GM18502 (cell line): Measurements from ENCODE around the gene SFT2D1.

ENCODE experiments used
- ATAC-seq: cut with Tn5 transposase; IDR thresholded peaks from one replicate; pipeline ENCODE4 v1.9.1; 2021; ENCODE audit warnings: mild to moderate bottlenecking; ENCODE audit not compliant: unreplicated experiment, poor library complexity

SFT2D1 gene

GRCh38 chr6:166335378-166336302 is 6.7 kb downstream of the SFT2D1 start:
- ATAC-seq: peak; percentile 53

GRCh38 chr6:166334878-166335277 is 7.5 kb downstream of the SFT2D1 start:
- no peak for ATAC-seq

- peak; percentile 74 for ATAC-seq
Measured at GRCh38 chr6:166333172-166333995, 9.0 kb downstream of the SFT2D1 start.

GRCh38 chr6:166331503-166332415 is 10.6 kb downstream of the SFT2D1 start:
- no peak for ATAC-seq

- no peak for ATAC-seq
Measured at GRCh38 chr6:166330612-166331011, 11.7 kb downstream of the SFT2D1 start.

- no peak for ATAC-seq
Measured at GRCh38 chr6:166325383-166326042, 16.8 kb downstream of the SFT2D1 start.

- ATAC-seq: no peak
Measured at GRCh38 chr6:166323395-166323794, 18.9 kb downstream of the SFT2D1 start.

- ATAC-seq: no peak
Measured at GRCh38 chr6:166318649-166319600, 23.4 kb downstream of the SFT2D1 start.

- no peak for ATAC-seq
Measured at GRCh38 chr6:166318227-166318626, 24.1 kb downstream of the SFT2D1 start.

GRCh38 chr6:166317261-166318212 is 24.8 kb downstream of the SFT2D1 start:
- ATAC-seq: no peak

- no peak for ATAC-seq
Measured at GRCh38 chr6:166315436-166315835, 26.9 kb downstream of the SFT2D1 start.

- no peak for ATAC-seq
Measured at GRCh38 chr6:166314454-166314853, 27.9 kb downstream of the SFT2D1 start.

GRCh38 chr6:166313255-166314070 is 28.9 kb downstream of the SFT2D1 start:
- peak; percentile 75 for ATAC-seq

- no peak for ATAC-seq
Measured at GRCh38 chr6:166312832-166313231, 29.5 kb downstream of the SFT2D1 start.

- no peak for ATAC-seq
Measured at GRCh38 chr6:166310634-166311033, 31.7 kb downstream of the SFT2D1 start.

- ATAC-seq: no peak
Measured at GRCh38 chr6:166309977-166310376, 32.4 kb downstream of the SFT2D1 start.
